ENCODE measurements around the gene RUNX2. TPM values are rescaled to one million over a fixed set of nuclear protein-coding genes. Genes with fewer than 3 reads are reported as not detected.

Gene RUNX2
- total and polyA plus RNA-seq, 10 of the 15 experiments (the other 5 are each of a cell fraction or from before 2014, with no cell fraction given), result 0.01 to 0.77 (median 0.15) TPM; not detected in 3

DNA sequence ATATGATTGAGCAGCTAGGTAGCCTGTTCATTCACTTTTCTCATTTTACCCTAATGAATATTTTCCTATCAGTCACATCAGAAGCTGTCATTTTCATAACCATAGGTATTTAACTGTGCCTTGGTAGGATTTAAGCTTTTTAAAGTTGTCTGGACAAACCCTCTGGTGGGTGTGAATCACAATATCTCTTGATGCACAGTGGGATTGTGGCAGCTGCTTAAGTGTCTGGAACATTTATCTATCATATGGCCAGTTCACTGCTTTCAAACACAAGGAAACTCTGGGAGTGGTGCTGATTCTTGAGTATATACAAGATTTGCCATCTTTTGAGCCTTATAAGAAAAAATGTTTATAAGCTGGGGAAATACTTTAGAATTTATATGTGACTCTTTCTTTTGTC, 136.6 kb downstream of the RUNX2 start:
- in situ Hi-C loops (cut with MboI), result no loop called here
- H3K36me3 ChIP-seq (ENCODE audit: control insufficient read depth in 2 of 2, insufficient read depth in 2 of 2, low read length in 1 of 2), result no peaks in the 10 kb centered on the region
- H4K20me1 ChIP-seq (ENCODE audit: control insufficient read depth, insufficient read depth), result no peaks in the 10 kb centered on the region
- ATAC-seq (no peak), DNase-seq (ENCODE audit: low read depth, low spot score) (no peak), FAIRE-seq (no peak)
- POLR2A ChIA-PET, result interaction anchor here (1.0 kb wide), 1 partner anchor 16 kb away, joined by 3 read pairs; no protein-coding TSS in a partner anchor
- H3K27me3 ChIP-seq (replicated peaks in 1 of 2; ENCODE audit: control insufficient read depth in 2 of 2, insufficient read depth in 2 of 2, low read length in 1 of 2), result no peaks in the 10 kb centered on the region; a peak in 3 of 4 replicates
- intact Hi-C loops (cut with micrococcal nuclease; ENCODE audit: unreplicated experiment), result no loop called here
- no peaks in the 10 kb centered on the region for H3K4me1 ChIP-seq (ENCODE audit: control insufficient read depth, insufficient read depth, low read length)
- no peak overlapping the region for H2AFZ ChIP-seq (ENCODE audit: control insufficient read depth, low read depth, low read length)
- RAD21 ChIA-PET (ENCODE audit: unreplicated experiment), result no interaction called here
- TF ChIP-seq, protein P1, sequence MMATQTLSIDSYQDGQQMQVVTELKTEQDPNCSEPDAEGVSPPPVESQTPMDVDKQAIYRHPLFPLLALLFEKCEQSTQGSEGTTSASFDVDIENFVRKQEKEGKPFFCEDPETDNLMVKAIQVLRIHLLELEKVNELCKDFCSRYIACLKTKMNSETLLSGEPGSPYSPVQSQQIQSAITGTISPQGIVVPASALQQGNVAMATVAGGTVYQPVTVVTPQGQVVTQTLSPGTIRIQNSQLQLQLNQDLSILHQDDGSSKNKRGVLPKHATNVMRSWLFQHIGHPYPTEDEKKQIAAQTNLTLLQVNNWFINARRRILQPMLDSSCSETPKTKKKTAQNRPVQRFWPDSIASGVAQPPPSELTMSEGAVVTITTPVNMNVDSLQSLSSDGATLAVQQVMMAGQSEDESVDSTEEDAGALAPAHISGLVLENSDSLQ (IDR thresholded peaks at IDR 0.05), result no peak
- TF ChIP-seq SKIL (IDR thresholded peaks at IDR 0.05; ENCODE audit: low read depth, poor library complexity, severe bottlenecking) (no peak), TARDBP (IDR thresholded peaks at IDR 0.05; ENCODE audit: borderline replicate concordance) (no peak), HDAC2 (IDR thresholded peaks at IDR 0.05) (no peak), WRNIP1 (IDR thresholded peaks at IDR 0.05; ENCODE audit: borderline replicate concordance, low read depth, low read length) (no peak), EGR1 (IDR thresholded peaks at IDR 0.05; ENCODE audit: borderline replicate concordance in 1 of 2, low read depth in 2 of 2, low read length in 2 of 2) (no peak)
- TF ChIP-seq, protein P2, sequence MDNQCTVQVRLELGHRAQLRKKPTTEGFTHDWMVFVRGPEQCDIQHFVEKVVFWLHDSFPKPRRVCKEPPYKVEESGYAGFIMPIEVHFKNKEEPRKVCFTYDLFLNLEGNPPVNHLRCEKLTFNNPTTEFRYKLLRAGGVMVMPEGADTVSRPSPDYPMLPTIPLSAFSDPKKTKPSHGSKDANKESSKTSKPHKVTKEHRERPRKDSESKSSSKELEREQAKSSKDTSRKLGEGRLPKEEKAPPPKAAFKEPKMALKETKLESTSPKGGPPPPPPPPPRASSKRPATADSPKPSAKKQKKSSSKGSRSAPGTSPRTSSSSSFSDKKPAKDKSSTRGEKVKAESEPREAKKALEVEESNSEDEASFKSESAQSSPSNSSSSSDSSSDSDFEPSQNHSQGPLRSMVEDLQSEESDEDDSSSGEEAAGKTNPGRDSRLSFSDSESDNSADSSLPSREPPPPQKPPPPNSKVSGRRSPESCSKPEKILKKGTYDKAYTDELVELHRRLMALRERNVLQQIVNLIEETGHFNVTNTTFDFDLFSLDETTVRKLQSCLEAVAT (IDR thresholded peaks at IDR 0.05), result no peak
- H3K79me2 ChIP-seq (ENCODE audit: control insufficient read depth, insufficient read depth, low read length), result no peaks in the 10 kb centered on the region
- CTCF ChIA-PET, result no interaction called here
- SMC1A ChIA-PET (ENCODE audit: uncharacterized antibody, unreplicated experiment), result no interaction called here
- H3K9ac ChIP-seq (ENCODE audit: control insufficient read depth, insufficient read depth, low read length), result no peak overlapping the region
- no peak overlapping the region for H3K4me3 ChIP-seq
- H3K27ac ChIP-seq (ENCODE audit: control insufficient read depth, insufficient read depth), result no peak overlapping the region
- no TSS peak for BruUV-seq (replicated peaks)
- no peaks in the 10 kb centered on the region for H3K9me3 ChIP-seq (replicated peaks; ENCODE audit: control insufficient read depth, insufficient read depth, low read length)
- no peak overlapping the region for H3K4me2 ChIP-seq (ENCODE audit: control insufficient read depth, insufficient read depth)
